T47D (cell line): Measurements from ENCODE around the gene HYDIN.
A peak's percentile ranks its signal among the peaks of the same experiment; 100 is the strongest.

Experiments
- DNase-seq, 2 experiments: peaks; one replicate each; pipeline versions ENCODE4 v3.0.0 to v3.0.0-alpha.2; 2011 to 2012; ENCODE audit warnings: low read depth in 1 of 2, low spot score in 1 of 2
- JUND ChIP-seq: IDR thresholded peaks from 2 replicates; pipeline ENCODE4 v1.6.1; 2012; ENCODE audit warnings: low read depth
- in situ Hi-C: cut with HindIII; loops from 2 replicates; pipeline ENCODE4 v1.10.0; 2016; ENCODE audit warnings: low sequenced_read_pairs, low pct_unique_long_range_greater_than_20kb

HYDIN gene

DNA sequence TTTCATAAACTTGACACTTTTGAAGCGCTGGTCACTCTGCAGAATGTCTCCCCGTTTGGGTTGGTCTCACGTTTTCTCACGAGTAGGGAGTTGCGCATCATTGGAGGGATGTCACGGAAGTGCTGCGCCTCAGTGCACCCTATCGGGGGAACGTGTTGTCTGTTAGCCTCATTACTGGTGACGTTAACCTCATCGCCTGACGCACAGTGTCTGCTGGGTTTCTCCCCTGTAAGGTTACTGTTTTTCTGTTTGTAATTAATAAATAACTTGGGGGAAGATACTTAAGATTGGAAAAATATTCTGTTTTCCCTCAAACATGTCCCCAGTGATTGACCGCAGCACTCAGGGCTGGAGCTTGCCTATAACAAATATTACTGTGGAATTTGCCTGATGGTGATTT, 456.3 kb downstream of the HYDIN start:
- in situ Hi-C loops, result no loop called here
- no peak for DNase-seq

DNA sequence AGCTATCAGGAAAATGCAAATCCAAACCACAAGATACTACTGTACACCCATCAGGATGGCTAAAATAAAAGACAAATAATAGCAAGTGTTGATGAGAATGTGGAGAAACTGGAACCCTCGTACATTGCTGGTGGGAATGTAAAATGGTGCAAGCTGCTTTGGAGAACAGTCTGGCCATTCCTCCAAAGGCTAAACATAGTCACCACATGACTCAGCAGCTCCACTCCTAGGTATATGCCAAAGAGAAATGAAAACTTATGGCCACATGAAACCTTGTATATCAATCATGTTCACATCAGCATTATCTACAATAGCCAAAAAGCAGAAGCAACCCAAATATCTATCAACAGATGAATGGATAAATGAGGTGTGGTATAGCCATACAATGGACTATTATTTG, 458.0 kb downstream of the HYDIN start:
- TF ChIP-seq JUND, result no peak
- in situ Hi-C loops, result no loop called here
- DNase-seq, result no peak

More for the DNA sequence above, 456.3 kb downstream of the HYDIN start:
- TF ChIP-seq JUND, result no peak

DNA sequence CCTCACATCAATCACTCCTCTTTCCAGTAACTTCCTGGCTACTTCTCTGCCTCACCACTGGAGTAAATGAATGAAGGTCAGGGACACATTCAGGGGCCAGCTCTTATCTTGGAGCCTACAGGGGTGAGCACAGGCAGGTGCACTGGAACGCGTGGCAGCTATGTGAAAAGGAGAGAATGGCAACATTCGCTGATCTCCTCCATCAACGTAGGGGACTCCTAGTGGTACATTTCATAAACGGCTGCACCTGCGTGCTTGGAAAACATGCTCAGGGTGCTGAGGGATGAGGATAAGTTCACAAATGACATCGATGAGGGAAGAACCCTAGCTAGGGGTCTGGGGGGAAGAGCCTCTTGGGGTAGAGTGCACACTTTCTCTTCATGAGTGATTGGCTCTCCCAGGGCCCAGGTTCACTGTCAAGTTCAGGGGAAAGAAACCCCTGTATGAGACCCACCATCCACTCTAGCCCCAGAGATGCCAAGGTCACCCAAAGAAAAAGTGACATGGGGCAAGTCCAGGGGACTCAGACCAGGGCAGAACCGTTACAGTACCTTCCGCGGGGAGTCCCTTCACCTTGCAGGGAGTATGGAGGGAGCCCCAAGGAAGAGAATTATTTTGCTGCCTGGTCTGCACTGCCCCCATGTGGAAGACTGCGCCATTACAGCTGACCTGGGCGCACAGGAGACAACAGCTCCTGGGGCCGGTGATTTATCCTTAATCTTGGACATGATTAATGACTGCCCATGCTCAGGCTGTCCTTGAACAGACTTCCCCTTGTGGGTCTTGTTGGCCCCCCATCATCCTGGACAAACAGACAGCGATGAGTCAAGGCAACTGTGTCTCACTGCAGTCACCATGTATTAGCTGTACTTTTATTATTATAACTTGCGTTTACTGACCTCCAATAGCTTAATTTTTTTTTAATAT, 459.6 kb downstream of the HYDIN start:
- in situ Hi-C loops, result no loop called here
- peak; percentile 54 to 72 for DNase-seq
- TF ChIP-seq JUND, result no peak

DNA sequence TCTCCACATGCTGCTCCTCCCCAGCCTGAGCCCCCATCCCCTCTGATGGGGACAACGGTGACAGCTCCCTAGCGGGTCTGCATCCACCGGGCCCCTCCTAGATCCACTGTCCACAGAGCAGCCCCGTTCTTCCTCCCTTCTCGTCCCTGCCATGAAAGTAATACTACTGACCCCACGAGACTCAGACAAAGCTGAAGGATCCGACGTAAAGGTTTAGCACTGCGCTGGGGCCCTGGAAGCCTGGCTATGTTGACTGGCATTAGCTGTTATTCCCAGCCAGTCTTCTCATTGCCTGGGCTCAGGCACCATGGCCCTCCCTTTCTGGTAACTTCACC, 460.3 kb downstream of the HYDIN start:
- no peak for TF ChIP-seq JUND
- no peak for DNase-seq
- in situ Hi-C loops, result no loop called here

DNA sequence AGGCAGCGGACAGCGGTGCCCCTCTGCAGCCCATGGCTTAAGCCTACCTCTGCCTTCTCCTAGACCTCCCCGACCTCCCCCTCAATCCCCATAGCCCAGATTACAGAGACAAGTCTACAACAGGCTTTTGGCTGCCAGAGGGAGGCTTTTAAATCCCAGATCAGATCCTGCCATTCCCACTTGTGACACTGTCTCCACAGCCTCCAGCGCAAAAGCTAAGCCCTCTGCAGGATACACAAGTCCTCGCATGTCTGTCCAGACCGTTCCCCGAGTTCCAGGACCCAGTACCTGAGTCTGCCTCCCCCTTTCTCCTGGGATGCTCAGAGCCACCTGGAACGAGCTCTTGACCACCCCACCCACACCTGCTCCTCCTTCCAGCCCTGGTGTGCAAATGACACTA, 460.8 kb downstream of the HYDIN start:
- in situ Hi-C loops, result no loop called here
- DNase-seq, result no peak
- no peak for TF ChIP-seq JUND

DNA sequence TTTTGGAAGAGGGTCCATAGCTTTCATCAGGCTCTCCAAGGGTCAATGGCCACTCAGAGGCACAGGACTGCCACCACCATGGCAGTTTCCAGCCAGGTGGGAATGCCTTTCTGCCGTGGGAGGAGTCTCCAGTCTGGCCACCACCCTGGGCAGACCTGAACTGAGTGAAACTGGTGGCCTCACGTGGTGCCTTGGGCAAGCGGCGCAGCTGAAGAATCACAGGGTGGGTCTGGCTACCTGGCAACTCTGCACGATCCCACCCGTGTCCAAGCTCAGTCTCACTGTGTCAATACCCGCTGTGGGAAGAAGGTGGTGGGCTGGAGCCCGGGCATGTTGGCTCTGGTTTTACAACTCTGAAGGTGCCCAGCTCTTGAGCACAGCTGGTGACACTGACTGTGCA, 461.4 kb downstream of the HYDIN start:
- DNase-seq, result no peak
- TF ChIP-seq JUND, result no peak
- in situ Hi-C loops, result no loop called here

DNA sequence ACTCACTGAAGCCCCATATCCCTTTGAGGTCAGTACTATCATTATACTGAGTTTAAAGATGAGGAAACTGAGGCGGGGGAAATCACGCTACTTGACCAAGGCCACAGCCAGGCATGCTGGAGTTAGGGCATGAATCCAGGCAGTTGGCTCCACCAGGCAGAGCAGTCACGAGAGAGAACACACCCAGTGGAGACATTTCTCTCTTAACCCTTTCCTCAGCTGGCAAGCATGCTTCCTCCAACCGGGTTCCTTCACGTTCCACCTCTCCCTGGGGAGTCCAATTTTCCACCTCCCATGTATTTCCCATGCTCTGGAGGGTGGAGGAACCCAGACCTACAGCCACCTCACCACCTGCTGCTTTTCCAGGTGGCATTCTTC, 462.3 kb downstream of the HYDIN start:
- no peak for TF ChIP-seq JUND
- no peak for DNase-seq
- in situ Hi-C loops, result no loop called here

DNA sequence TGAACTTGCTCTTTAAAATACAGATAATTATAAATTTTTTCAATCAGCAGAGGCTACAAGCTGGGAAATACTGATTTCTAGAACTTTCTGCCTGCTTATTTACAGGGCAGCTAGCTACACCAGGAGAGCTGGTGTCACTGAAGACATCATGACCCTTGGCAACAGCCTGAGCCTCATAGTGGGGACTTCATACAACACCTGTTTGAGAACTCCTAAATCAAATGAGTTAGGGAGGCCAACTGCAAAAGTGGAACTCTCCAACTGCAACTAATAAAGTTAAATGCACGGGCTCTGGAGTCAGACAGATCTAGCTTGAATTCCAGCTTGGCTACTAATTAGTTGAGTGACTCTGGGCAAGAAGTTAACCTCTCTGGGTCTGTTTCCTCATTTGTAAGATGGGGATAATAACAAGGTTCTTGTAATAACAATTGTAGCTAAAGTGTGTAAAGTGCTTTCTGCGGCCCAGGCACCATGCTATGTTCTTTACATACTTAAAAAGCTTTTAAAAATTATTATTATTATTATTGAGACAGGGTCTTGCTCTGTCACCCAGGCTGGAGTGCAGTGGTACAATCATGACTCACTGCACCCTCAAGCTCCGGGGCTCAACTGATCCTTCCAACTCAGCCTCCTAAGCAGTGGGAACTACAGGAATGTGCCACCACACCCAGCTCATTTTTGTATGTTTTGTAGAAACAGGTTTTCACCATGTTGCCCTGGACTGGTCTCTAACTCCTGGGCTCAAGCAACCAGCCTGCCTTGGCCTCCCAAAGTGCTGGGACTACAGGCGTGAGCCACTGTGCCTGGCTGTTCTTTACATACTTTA, 462.9 kb downstream of the HYDIN start:
- no peak for TF ChIP-seq JUND
- in situ Hi-C loops, result no loop called here
- no peak for DNase-seq

DNA sequence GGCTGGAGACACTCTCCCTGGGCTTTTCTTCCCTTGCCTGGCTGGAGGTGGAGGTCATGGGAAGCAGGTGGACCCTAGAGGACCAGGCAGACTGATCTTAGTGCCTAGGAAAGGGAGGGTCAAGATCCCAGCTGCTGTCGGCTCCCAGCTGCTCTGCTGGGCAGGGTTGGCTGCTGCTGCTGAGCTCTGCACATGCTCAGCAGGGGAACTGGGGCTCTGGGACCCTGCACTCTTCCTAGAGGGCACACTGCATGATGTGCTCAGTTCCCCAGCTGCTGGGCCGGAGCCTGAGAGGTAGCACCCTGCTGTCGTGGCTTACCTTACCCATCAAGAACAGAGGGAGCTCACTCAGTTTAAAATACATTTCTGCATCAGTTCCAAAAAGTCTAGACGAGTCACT, 463.9 kb downstream of the HYDIN start:
- no peak for DNase-seq
- in situ Hi-C loops, result no loop called here
- TF ChIP-seq JUND, result no peak

DNA sequence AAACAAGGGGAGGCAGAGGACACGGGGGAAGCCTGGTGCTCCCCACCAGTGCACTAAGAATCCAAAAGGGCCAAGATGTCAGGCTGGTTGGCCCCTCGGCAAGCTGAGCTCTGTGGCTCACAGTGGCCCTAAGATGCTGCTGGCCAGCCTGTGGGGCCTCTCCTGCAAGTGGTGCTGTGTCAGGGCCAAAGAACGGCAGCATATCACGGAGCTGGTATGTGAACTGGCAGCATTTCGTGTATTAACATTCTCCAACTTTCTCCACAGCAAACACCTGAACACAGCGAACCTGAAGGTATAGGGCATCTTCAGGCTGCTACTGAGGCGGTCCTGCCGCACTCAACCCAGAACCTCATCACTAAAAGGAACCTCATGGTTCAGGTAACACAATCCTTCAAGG, 464.3 kb downstream of the HYDIN start:
- no peak for TF ChIP-seq JUND
- in situ Hi-C loops, result no loop called here
- no peak for DNase-seq

DNA sequence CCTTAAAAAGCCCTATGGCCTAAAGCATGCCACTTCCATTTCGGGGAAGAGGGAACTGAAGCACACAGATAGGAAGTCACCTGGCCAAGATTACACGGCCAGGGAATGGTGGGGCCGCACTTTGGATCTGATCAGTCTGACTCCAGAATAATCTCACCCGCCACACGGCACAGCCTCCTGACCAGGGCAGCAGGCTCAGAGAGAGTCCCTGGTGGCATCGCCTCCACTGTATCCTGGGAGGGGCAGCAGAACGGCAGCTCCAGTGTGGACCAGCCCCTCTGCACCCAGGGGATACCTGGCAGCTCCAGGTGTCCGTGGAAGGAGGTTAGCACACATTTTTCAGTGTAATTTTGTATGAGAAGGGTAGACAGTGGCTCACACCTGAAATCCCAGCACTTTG, 465.0 kb downstream of the HYDIN start:
- no peak for TF ChIP-seq JUND
- DNase-seq, result no peak
- in situ Hi-C loops, result no loop called here

DNA sequence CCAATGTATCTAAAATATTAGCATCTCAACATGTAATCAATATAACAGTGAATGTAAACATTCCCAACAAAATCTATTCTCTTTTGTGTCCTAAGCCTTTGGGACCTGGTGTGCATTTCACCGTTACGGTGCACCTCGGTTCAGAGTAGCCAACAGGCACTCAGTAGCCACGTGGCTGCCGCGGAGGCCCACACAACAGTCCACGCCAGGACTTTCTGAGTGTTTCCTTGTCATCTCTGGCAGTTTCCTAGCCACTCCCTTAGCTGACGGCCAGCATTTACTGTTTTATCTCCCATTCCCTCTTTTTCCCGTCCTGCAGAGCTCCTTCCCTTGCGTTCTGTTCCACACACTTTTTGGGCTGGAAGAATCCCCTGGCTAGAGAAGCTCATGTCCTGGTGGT, 465.9 kb downstream of the HYDIN start:
- no peak for TF ChIP-seq JUND
- no peak for DNase-seq
- in situ Hi-C loops, result no loop called here

DNA sequence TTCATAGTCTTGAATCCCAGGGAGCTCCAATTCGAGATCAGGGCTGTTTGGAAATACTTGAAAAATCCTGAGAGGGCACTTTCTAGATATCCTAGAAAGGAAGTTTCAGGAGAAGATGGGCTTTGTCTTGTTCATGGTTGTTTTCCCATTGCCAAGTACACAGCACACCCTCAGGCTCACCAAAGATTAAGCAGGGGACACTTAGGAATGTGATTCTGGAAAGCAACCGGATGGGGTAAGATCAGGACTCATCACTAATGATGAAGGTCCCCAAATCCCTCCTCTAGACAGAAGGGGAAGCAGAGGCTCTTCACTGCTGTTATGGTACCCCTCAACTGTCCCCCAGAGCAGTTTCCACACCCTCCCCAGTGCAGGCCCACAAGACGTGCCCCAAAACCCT, 470.3 kb downstream of the HYDIN start:
- in situ Hi-C loops, result no loop called here
- no peak for TF ChIP-seq JUND

More for the DNA sequence above, 470.3 kb downstream of the HYDIN start:
- DNase-seq, result no peak
